Choroid plexus epithelial cell (primary cell): ENCODE results near the gene DMBT1.

Experiments used
- DNase-seq: peaks from one replicate; pipeline ENCODE4 v3.0.0-alpha.2; 2010; ENCODE audit warnings: low read depth
- H3K4me3 ChIP-seq: 2 replicates; pipeline ENCODE4 v1.5.1; 2011; ENCODE audit warnings: low read depth, mild to moderate bottlenecking, control low read depth, low read length, moderate library complexity
- TF ChIP-seq, protein P1 (sequence below): conservative IDR thresholded peaks from 2 replicates; pipeline ENCODE4 v1.5.1; 2011; ENCODE audit warnings: low read depth, mild to moderate bottlenecking, control low read depth, inconsistent platforms, low read length, moderate library complexity

DMBT1 gene

DNA sequence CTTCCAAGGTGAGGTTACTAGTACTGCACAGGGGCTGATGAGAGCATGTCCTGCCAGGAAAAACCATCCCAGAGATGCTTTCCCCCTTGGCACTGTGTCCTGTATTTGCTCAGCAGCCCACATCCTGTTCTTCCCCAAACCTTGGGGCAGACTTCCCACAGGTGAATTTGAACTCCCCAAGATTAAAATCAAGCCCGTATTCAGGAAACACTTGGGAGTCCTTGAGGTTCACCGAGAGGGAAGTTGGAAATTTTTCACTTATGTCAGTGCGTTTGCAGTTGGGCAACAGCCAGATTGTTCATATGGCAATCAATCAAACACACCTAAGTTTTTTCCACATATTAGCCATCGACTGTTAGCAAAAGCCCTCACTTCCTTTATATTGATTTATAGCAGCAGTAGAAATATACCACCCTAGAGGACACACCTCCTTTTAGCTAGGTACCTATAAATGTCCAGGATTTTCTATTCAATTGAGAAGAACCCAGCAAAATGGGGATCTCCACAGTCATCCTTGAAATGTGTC, at the start of gene DMBT1:
DMBT1 (plus strand) TSS at position 476 of the 526 bp plus-strand sequence; CDS start at position 493, 17 bp downstream.
- TF ChIP-seq, protein P1, sequence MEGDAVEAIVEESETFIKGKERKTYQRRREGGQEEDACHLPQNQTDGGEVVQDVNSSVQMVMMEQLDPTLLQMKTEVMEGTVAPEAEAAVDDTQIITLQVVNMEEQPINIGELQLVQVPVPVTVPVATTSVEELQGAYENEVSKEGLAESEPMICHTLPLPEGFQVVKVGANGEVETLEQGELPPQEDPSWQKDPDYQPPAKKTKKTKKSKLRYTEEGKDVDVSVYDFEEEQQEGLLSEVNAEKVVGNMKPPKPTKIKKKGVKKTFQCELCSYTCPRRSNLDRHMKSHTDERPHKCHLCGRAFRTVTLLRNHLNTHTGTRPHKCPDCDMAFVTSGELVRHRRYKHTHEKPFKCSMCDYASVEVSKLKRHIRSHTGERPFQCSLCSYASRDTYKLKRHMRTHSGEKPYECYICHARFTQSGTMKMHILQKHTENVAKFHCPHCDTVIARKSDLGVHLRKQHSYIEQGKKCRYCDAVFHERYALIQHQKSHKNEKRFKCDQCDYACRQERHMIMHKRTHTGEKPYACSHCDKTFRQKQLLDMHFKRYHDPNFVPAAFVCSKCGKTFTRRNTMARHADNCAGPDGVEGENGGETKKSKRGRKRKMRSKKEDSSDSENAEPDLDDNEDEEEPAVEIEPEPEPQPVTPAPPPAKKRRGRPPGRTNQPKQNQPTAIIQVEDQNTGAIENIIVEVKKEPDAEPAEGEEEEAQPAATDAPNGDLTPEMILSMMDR, result no peak
- no peak for DNase-seq
- no peak within 1 kb of the TSS for H3K4me3 ChIP-seq

DNA sequence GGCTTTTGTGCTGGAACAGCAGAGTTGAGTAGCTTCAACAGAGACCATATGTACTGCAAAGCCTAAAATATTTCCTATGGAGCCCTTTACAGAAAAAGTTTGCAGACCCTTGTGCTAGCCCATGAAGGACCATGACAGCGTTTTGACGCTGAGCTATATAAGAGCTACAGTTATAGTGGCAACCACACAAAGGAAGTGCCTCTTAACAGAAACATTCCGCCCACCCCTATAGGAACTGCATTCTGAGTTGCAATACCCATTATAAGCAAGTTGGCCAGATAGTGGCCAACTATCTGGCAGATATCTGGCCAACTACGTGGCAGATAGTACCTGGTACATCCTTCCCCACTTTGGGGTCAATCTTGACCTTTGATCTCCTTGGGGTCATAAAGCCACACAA, 47.5 kb upstream of the DMBT1 start:
- TF ChIP-seq, protein P1, result no peak

DNA sequence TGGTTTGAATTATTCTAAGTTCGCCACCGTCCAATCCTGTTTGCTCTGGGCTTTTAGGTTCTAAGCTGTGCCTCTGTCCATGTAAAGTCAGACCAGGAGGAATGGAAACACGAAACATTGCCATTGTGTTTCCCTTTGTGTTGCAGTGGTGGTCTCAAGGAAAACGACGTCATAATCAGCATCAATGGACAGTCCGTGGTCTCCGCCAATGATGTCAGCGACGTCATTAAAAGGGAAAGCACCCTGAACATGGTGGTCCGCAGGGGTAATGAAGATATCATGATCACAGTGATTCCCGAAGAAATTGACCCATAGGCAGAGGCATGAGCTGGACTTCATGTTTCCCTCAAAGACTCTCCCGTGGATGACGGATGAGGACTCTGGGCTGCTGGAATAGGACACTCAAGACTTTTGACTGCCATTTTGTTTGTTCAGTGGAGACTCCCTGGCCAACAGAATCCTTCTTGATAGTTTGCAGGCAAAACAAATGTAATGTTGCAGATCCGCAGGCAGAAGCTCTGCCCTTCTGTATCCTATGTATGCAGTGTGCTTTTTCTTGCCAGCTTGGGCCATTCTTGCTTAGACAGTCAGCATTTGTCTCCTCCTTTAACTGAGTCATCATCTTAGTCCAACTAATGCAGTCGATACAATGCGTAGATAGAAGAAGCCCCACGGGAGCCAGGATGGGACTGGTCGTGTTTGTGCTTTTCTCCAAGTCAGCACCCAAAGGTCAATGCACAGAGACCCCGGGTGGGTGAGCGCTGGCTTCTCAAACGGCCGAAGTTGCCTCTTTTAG, 46.3 kb upstream of the DMBT1 start:
- peak; percentile 15 for DNase-seq
- no peak overlapping the region for H3K4me3 ChIP-seq
- TF ChIP-seq, protein P1, result no peak

More for the DNA sequence above, 47.5 kb upstream of the DMBT1 start:
- no peak overlapping the region for H3K4me3 ChIP-seq
- no peak for DNase-seq

DNA sequence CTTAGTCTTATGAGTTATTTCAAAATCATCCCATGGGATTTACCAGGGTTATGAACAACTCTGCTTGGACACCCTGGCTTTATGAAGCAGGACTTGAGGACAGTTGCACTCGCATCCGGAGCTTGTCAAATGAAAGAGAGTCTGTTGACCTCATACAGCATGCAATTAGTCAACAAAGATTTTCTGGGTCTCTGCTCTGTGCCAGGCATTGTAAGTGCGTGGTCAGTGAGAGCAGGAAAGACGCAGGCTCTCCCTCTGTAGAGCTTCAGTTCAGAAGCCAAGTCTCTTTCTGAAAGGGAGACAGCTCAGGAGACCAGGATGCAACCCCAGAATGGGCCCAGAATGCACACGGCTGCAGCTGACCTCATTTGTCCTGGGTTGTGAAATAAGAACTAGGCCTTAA, 45.5 kb upstream of the DMBT1 start:
- DNase-seq, result peak; percentile 16
- no peak overlapping the region for H3K4me3 ChIP-seq
- TF ChIP-seq, protein P1, result no peak

DNA sequence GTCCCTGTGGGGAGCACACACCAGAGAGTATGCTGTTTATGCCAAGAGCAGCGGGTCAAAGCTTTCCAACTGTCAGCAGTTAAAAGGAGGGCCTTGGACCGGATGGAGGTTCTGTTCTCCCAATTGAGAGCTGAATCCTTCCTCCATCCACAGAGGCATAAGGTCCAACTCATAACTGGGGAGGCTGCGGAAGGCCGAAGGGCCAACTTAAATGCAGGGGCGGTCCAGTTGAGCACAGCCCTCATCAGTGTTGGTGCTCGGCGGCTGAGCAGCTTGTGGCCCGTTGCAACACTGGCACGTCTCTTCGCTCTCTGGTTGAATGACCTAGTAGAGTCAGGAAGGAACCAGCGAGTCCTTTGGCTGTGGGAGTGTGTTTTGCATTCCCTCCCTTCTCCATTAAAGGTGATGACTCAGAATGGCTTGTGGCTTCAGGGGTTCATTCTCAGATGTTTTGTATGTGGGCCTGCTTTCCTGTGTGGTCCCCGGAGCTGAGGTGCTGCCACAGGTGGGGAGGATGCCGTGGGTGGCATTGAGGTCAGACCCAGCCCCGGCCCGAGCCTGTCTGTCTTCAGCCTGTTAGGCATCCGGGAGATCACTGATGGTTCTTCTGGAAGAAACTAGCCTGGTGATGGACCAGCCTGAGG, 44.8 kb upstream of the DMBT1 start:
- H3K4me3 ChIP-seq, result no peak overlapping the region
- TF ChIP-seq, protein P1, result no peak
- peak; percentile 18 for DNase-seq

DNA sequence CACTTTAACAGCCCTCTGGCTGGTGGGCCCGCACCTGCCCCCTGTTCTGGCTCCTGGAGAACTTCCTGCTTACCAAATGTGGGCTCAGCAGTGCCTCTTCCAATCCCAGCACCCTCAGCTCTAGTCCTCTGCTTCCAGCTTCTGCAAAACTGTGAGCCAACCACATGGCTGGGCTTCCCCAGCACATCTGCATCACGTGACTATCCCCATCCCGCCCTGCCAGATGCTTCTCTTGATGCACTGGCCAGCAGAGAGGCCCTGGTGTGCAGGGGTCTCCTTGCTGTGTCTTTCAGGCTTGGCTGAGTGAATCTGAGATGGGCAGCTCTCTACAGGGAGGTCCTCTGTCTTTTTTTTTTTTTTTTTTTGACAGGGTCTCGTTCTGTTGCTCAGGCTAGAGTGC, 43.8 kb upstream of the DMBT1 start:
- TF ChIP-seq, protein P1, result no peak
- no peak overlapping the region for H3K4me3 ChIP-seq
- DNase-seq, result peak; percentile 10
